Breast epithelium (tissue), 3 donors: ENCODE data around the gene ABHD6.

Experiments used
- POLR2A ChIP-seq: fragments of 450-650 bp; IDR thresholded peaks from one replicate; pipeline ENCODE4 v1.6.1; 2016; ENCODE audit warnings: antibody characterized with exemption, mild to moderate bottlenecking, moderate library complexity
- TF ChIP-seq, protein P1 (sequence below), 3 donors: fragments of 450-650 bp; IDR thresholded peaks; one replicate each; pipeline ENCODE4 v1.5.1; 2016 to 2017; ENCODE audit warnings: antibody characterized with exemption in 3 of 3, mild to moderate bottlenecking in 3 of 3, moderate library complexity in 3 of 3

GRCh38 chr3:58296269-58296668, 58.7 kb downstream of the ABHD6 start:
- no peak for TF ChIP-seq POLR2A
- TF ChIP-seq, protein P1, sequence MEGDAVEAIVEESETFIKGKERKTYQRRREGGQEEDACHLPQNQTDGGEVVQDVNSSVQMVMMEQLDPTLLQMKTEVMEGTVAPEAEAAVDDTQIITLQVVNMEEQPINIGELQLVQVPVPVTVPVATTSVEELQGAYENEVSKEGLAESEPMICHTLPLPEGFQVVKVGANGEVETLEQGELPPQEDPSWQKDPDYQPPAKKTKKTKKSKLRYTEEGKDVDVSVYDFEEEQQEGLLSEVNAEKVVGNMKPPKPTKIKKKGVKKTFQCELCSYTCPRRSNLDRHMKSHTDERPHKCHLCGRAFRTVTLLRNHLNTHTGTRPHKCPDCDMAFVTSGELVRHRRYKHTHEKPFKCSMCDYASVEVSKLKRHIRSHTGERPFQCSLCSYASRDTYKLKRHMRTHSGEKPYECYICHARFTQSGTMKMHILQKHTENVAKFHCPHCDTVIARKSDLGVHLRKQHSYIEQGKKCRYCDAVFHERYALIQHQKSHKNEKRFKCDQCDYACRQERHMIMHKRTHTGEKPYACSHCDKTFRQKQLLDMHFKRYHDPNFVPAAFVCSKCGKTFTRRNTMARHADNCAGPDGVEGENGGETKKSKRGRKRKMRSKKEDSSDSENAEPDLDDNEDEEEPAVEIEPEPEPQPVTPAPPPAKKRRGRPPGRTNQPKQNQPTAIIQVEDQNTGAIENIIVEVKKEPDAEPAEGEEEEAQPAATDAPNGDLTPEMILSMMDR (IDR thresholded peaks at IDR 0.05), result no peak
